HepG2 (cell line): Measurements from ENCODE around the gene PIM1. TPM values are rescaled to one million over a fixed set of nuclear protein-coding genes. Genes with fewer than 3 reads are reported as not detected.

Experiments used
- ARNT2 ChIP-seq: sonication (generic); formaldehyde crosslinking; IDR thresholded peaks from 2 replicates; pipeline ENCODE4 v1.8.0; 2022; ENCODE audit warnings: mild to moderate bottlenecking, low read depth, missing genetic modification reagents, moderate library complexity
- ATF7-NPFF ChIP-seq: sonication (generic); formaldehyde crosslinking; IDR thresholded peaks from 2 replicates; pipeline ENCODE4 v1.8.1; 2023; ENCODE audit warnings: mild to moderate bottlenecking, low read depth, missing genetic modification reagents, moderate library complexity
- CCDC6 ChIP-seq: sonication (generic); formaldehyde crosslinking; IDR thresholded peaks from 2 replicates; pipeline ENCODE4 v1.8.1; 2022; ENCODE audit warnings: mild to moderate bottlenecking, missing genetic modification reagents, moderate library complexity
- ELF3 ChIP-seq: IDR thresholded peaks from 2 replicates; pipeline ENCODE4 v1.6.1; 2016; ENCODE audit warnings: missing genetic modification reagents, missing compliant biosample characterization
- FOSL2 ChIP-seq: sonication (generic); formaldehyde crosslinking; IDR thresholded peaks from 2 replicates; pipeline ENCODE4 v1.4.0; 2020; ENCODE audit warnings: missing genetic modification reagents
- HDAC1 ChIP-seq: sonication (generic); formaldehyde crosslinking; IDR thresholded peaks from 2 replicates; pipeline ENCODE4 v1.5.1; 2020; ENCODE audit warnings: mild to moderate bottlenecking, missing genetic modification reagents
- JARID2 ChIP-seq: sonication (generic); formaldehyde crosslinking; IDR thresholded peaks from 2 replicates; pipeline ENCODE4 v1.8.1; 2023; ENCODE audit warnings: missing genetic modification reagents, inconsistent platforms; ENCODE audit not compliant: insufficient replicate concordance
- JUN ChIP-seq: sonication (generic); formaldehyde crosslinking; IDR thresholded peaks from 2 replicates; pipeline ENCODE4 v1.4.0; 2020; ENCODE audit warnings: mild to moderate bottlenecking, missing genetic modification reagents
- KAT7 ChIP-seq: IDR thresholded peaks from 2 replicates; pipeline ENCODE4 v1.6.1; 2018; ENCODE audit warnings: borderline replicate concordance, missing compliant biosample characterization
- MED13 ChIP-seq: sonication (generic); formaldehyde crosslinking; IDR thresholded peaks from 2 replicates; pipeline ENCODE4 v1.5.0; 2020; ENCODE audit warnings: missing genetic modification reagents
- MYNN ChIP-seq: sonication (generic); formaldehyde crosslinking; IDR thresholded peaks from 2 replicates; pipeline ENCODE4 v1.4.0; 2020; ENCODE audit warnings: mild to moderate bottlenecking, low read depth, missing genetic modification reagents
- NCOA1 ChIP-seq: sonication (generic); formaldehyde crosslinking; IDR thresholded peaks from 2 replicates; pipeline ENCODE4 v1.9.0; 2021; ENCODE audit warnings: missing genetic modification reagents
- NPAS2 ChIP-seq: sonication (generic); formaldehyde crosslinking; IDR thresholded peaks from 2 replicates; pipeline ENCODE4 v1.8.0; 2022; ENCODE audit warnings: mild to moderate bottlenecking, missing genetic modification reagents, borderline replicate concordance
- PRPF4 ChIP-seq: fragments of 200-400 bp; formaldehyde crosslinking; IDR thresholded peaks from 2 replicates; pipeline ENCODE4 v1.6.1; 2016; ENCODE audit warnings: low read length, low read depth; ENCODE audit not compliant: poor library complexity, severe bottlenecking
- SOX13 ChIP-seq, 3 experiments: fragments of 450-650 bp in 1 of 3; sonication (generic) in 1 of 3; formaldehyde crosslinking in 1 of 3; IDR thresholded peaks in 2 of 3; conservative IDR thresholded peaks in 1 of 3; 2 replicates each; pipeline versions ENCODE4 v1.5.0 to v1.6.1; 2016 to 2020; ENCODE audit warnings: antibody characterized with exemption in 1 of 3, mild to moderate bottlenecking in 1 of 3, missing compliant biosample characterization in 1 of 3, missing genetic modification reagents in 1 of 3, moderate library complexity in 1 of 3
- SSRP1 ChIP-seq: IDR thresholded peaks from 2 replicates; pipeline ENCODE4 v1.6.1; 2016; ENCODE audit warnings: control low read depth
- TP53 ChIP-seq: sonication (generic); formaldehyde crosslinking; conservative IDR thresholded peaks from 2 replicates; pipeline ENCODE4 v1.4.0; 2020; ENCODE audit warnings: missing genetic modification reagents
- XBP1 ChIP-seq: sonication (generic); formaldehyde crosslinking; IDR thresholded peaks from 2 replicates; pipeline ENCODE4 v1.5.0; 2020; ENCODE audit warnings: missing genetic modification reagents
- XRCC5 ChIP-seq: fragments of 200-400 bp; formaldehyde crosslinking; optimal IDR thresholded peaks from 2 replicates; pipeline ENCODE3; 2017; ENCODE audit warnings: mild to moderate bottlenecking, low read length
- ZBTB14 ChIP-seq: sonication (generic); formaldehyde crosslinking; IDR thresholded peaks from 2 replicates; pipeline ENCODE4 v1.4.0; 2020; ENCODE audit warnings: missing genetic modification reagents
- ZBTB34 ChIP-seq: sonication (generic); formaldehyde crosslinking; IDR thresholded peaks from 2 replicates; pipeline ENCODE4 v1.8.0; 2022; ENCODE audit warnings: mild to moderate bottlenecking, missing genetic modification reagents
- ZFAT ChIP-seq: sonication (generic); formaldehyde crosslinking; conservative IDR thresholded peaks from 2 replicates; pipeline ENCODE4 v1.8.1; 2023; ENCODE audit warnings: missing genetic modification reagents, inconsistent platforms
- ZFP37 ChIP-seq: sonication (generic); formaldehyde crosslinking; IDR thresholded peaks from 2 replicates; pipeline ENCODE4 v1.4.0; 2020; ENCODE audit warnings: missing genetic modification reagents, borderline replicate concordance
- ZMYM4 ChIP-seq: sonication (generic); formaldehyde crosslinking; IDR thresholded peaks from 2 replicates; pipeline ENCODE4 v1.8.1; 2023; ENCODE audit warnings: mild to moderate bottlenecking, missing genetic modification reagents
- ZNF101 ChIP-seq: sonication (generic); formaldehyde crosslinking; IDR thresholded peaks from 2 replicates; pipeline ENCODE4 v1.4.0; 2020; ENCODE audit warnings: mild to moderate bottlenecking, low read depth, missing genetic modification reagents, borderline replicate concordance
- ZNF263 ChIP-seq: sonication (generic); formaldehyde crosslinking; IDR thresholded peaks from 2 replicates; pipeline ENCODE4 v1.4.0; 2020; ENCODE audit warnings: missing genetic modification reagents
- ZNF44 ChIP-seq: sonication (generic); formaldehyde crosslinking; IDR thresholded peaks from 2 replicates; pipeline ENCODE4 v1.5.1; 2020; ENCODE audit warnings: mild to moderate bottlenecking, missing genetic modification reagents
- polyA plus RNA-seq, 8 experiments: library from polyadenylated mRNA; depleted of rRNA in 3 of 8; stranded (reverse) in 7 of 8; unstranded in 1 of 8; fragments of >200 nt; fragmentation: Illumina TruSeq in 4 of 8; extraction: Trizol in 4 of 8; gene quantifications; 2 replicates each; pipeline versions ENCODE4 v1.2.1 to v1.2.3, GENCODE V29; 2011 to 2016; ENCODE audit warnings: low read depth in 4 of 8, missing spikeins in 1 of 8, mixed read lengths in 1 of 8; ENCODE audit not compliant: insufficient read depth in 1 of 8
- total RNA-seq, 5 experiments: library from RNA; depleted of rRNA; stranded (reverse); fragments of >200 nt; fragmentation: Illumina TruSeq; extraction: Trizol; gene quantifications; 2 replicates each; pipeline ENCODE4 v1.2.3, GENCODE V29; 2016; ENCODE audit warnings: low read depth in 1 of 5

Gene PIM1
- total and polyA plus RNA-seq, 2 of the 13 experiments (the other 11 are each of a cell fraction or from before 2014, with no cell fraction given): 29.4 to 117 TPM

GRCh38 chr6:37170273-37171200 is 585 bp downstream of the PIM1 start (continued):
- TF ChIP-seq NCOA1 (CRISPR knock-in tag) (peak; percentile 17; the same call in 1 of the 2 replicates), ZMYM4 (0 out of 2 replicates have a peak, but pooled peaks have one; percentile 19), ZNF263 (CRISPR knock-in tag) (no peak; the same call in 1 of the 2 replicates), ZBTB14 (CRISPR knock-in tag) (no peak; the same call in 1 of the 2 replicates), FOSL2 (CRISPR knock-in tag) (no peak), SSRP1 (peak; percentile 50; the same call in 1 of the 2 replicates), NPAS2 (no peak), XRCC5 (no peak), ZBTB34 (CRISPR knock-in tag) (no peak), KAT7 (peak; percentile 23), ATF7-NPFF (CRISPR knock-in tag) (peak; percentile 57), XBP1 (CRISPR knock-in tag) (no peak), ZFAT (CRISPR knock-in tag) (no peak), JARID2 (CRISPR knock-in tag) (no peak), CCDC6 (CRISPR knock-in tag) (no peak), TP53 (CRISPR knock-in tag) (no peak), HDAC1 (CRISPR knock-in tag) (no peak; the same call in none of the 2 replicates), ELF3 (no peak), MYNN (no peak), ZNF44 (CRISPR knock-in tag) (0 out of 2 replicates have a peak, but pooled peaks have one; percentile 27), ZFP37 (CRISPR knock-in tag) (no peak), JUN (no peak), PRPF4 (no peak), ZNF101 (CRISPR knock-in tag) (0 out of 2 replicates have a peak, but pooled peaks have one; percentile 14), MED13 (no peak; the same call in 1 of the 2 replicates), ARNT2 (CRISPR knock-in tag) (no peak), SOX13 (IDR thresholded peaks at IDR 0.05) (no peak), SOX13 (CRISPR knock-in tag; conservative IDR thresholded peaks at IDR 0.05 in 1 of 2, IDR thresholded peaks at IDR 0.05 in 1 of 2) (no peak)
